H1 (cell line): ENCODE data around the gene SMYD3. TPM values are rescaled to one million over a fixed set of nuclear protein-coding genes. Genes with fewer than 3 reads are reported as not detected.

Source experiments
- NANOG ChIP-seq: IDR thresholded peaks from 2 replicates; pipeline ENCODE4 v1.6.1; 2011; ENCODE audit warnings: low read length, low read depth, mild to moderate bottlenecking, inconsistent platforms; ENCODE audit not compliant: insufficient read depth, poor library complexity, severe bottlenecking
- SIN3A ChIP-seq, 2 experiments: IDR thresholded peaks in 1 of 2; conservative IDR thresholded peaks in 1 of 2; 2 replicates each; pipeline ENCODE4 v1.6.1; 2011 to 2012; ENCODE audit warnings: low read length in 2 of 2, improper control_type of control experiment in 1 of 2, low read depth in 1 of 2, mild to moderate bottlenecking in 1 of 2
- YY1 ChIP-seq: IDR thresholded peaks from 2 replicates; pipeline ENCODE4 v1.6.1; 2011; ENCODE audit warnings: low read depth, mild to moderate bottlenecking, low read length
- polyA plus RNA-seq, 7 experiments: library from polyadenylated mRNA; depleted of rRNA in 3 of 7; stranded (reverse) in 5 of 7; unstranded in 2 of 7; fragments of >200 nt in 5 of 7; fragments of 200-250 nt in 2 of 7; gene quantifications; 1 replicate in 5 of 7; 2 replicates in 1 of 7; 4 replicates in 1 of 7; pipeline versions ENCODE4 v1.2.1 to v1.2.3, GENCODE V29; 2011 to 2013; ENCODE audit warnings: missing spikeins in 2 of 7, mixed read lengths in 2 of 7
- total RNA-seq: library from RNA; stranded (reverse); fragmentation: NEBNext Ultra II Directional; extraction: Animal tissue kit (Norgen Biotek cat#: 25700); gene quantifications from 2 replicates; pipeline ENCODE4 v1.2.1, GENCODE V29; 2021
- TF ChIP-seq, protein P1 (sequence below): fragments of 300-600 bp; sonication (generic); IDR thresholded peaks from 2 replicates; pipeline ENCODE4 v1.7.1; 2012; ENCODE audit warnings: low read length, moderate library complexity, mild to moderate bottlenecking, inconsistent platforms; ENCODE audit not compliant: insufficient replicate concordance
- TF ChIP-seq, protein P2 (sequence below), 3 experiments: IDR thresholded peaks; 1 replicate in 2 of 3; 2 replicates in 1 of 3; pipeline versions ENCODE4 v1.5.1 to v1.6.1; 2011; ENCODE audit warnings: low read length in 3 of 3, mild to moderate bottlenecking in 3 of 3, inconsistent platforms in 2 of 3, low read depth in 1 of 3, moderate library complexity in 1 of 3; ENCODE audit not compliant: insufficient read depth in 1 of 3; ENCODE audit errors: control extremely low read depth in 1 of 3

SMYD3 gene
- total and polyA plus RNA-seq, 2 of the 8 experiments (the other 6 are each of a cell fraction or from before 2014, with no cell fraction given) = 17.3 to 25.4 TPM

DNA sequence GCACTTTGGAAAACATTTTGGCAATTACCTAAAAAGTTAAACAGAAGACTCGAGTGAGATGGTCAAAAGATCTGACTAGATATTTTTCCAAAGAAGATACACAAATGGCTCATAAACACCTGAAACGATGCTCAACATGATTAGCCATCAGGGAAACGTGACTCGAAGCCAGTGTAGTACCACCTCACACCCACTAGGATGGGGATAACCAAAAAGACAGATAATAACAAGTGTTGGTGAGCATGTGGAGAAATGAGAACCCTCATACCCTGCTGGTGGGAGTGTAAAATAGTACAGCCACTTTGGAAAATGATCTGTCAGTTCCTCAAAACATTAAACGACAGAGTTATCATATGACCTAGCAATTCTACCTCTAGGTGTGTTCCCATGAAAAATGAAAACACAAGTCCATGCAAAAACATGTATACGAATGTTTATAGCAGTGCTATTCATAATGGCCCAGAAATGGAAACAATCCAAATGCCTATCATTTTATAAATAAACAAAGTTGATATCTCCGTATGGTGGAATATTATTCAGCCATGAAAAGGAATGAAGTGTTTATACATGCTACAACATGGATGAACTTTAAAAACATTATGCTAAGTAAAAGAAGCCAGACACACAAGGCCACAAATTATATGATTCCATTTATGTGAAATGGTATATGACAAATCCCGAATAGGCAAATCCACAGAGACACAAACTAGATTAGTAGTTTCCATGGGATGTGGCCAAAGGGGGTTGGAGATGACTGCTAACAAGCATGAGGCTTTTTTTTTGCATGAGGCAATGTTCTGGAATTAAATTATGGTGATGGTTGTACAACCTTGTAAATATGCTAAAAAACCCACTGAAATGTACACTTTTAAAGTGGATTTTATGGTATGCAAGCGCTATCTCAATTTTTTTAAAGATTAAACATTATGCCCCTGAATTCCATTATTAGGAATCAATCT, 727.0 kb downstream of the SMYD3 start (continued):
- TF ChIP-seq, protein P1, sequence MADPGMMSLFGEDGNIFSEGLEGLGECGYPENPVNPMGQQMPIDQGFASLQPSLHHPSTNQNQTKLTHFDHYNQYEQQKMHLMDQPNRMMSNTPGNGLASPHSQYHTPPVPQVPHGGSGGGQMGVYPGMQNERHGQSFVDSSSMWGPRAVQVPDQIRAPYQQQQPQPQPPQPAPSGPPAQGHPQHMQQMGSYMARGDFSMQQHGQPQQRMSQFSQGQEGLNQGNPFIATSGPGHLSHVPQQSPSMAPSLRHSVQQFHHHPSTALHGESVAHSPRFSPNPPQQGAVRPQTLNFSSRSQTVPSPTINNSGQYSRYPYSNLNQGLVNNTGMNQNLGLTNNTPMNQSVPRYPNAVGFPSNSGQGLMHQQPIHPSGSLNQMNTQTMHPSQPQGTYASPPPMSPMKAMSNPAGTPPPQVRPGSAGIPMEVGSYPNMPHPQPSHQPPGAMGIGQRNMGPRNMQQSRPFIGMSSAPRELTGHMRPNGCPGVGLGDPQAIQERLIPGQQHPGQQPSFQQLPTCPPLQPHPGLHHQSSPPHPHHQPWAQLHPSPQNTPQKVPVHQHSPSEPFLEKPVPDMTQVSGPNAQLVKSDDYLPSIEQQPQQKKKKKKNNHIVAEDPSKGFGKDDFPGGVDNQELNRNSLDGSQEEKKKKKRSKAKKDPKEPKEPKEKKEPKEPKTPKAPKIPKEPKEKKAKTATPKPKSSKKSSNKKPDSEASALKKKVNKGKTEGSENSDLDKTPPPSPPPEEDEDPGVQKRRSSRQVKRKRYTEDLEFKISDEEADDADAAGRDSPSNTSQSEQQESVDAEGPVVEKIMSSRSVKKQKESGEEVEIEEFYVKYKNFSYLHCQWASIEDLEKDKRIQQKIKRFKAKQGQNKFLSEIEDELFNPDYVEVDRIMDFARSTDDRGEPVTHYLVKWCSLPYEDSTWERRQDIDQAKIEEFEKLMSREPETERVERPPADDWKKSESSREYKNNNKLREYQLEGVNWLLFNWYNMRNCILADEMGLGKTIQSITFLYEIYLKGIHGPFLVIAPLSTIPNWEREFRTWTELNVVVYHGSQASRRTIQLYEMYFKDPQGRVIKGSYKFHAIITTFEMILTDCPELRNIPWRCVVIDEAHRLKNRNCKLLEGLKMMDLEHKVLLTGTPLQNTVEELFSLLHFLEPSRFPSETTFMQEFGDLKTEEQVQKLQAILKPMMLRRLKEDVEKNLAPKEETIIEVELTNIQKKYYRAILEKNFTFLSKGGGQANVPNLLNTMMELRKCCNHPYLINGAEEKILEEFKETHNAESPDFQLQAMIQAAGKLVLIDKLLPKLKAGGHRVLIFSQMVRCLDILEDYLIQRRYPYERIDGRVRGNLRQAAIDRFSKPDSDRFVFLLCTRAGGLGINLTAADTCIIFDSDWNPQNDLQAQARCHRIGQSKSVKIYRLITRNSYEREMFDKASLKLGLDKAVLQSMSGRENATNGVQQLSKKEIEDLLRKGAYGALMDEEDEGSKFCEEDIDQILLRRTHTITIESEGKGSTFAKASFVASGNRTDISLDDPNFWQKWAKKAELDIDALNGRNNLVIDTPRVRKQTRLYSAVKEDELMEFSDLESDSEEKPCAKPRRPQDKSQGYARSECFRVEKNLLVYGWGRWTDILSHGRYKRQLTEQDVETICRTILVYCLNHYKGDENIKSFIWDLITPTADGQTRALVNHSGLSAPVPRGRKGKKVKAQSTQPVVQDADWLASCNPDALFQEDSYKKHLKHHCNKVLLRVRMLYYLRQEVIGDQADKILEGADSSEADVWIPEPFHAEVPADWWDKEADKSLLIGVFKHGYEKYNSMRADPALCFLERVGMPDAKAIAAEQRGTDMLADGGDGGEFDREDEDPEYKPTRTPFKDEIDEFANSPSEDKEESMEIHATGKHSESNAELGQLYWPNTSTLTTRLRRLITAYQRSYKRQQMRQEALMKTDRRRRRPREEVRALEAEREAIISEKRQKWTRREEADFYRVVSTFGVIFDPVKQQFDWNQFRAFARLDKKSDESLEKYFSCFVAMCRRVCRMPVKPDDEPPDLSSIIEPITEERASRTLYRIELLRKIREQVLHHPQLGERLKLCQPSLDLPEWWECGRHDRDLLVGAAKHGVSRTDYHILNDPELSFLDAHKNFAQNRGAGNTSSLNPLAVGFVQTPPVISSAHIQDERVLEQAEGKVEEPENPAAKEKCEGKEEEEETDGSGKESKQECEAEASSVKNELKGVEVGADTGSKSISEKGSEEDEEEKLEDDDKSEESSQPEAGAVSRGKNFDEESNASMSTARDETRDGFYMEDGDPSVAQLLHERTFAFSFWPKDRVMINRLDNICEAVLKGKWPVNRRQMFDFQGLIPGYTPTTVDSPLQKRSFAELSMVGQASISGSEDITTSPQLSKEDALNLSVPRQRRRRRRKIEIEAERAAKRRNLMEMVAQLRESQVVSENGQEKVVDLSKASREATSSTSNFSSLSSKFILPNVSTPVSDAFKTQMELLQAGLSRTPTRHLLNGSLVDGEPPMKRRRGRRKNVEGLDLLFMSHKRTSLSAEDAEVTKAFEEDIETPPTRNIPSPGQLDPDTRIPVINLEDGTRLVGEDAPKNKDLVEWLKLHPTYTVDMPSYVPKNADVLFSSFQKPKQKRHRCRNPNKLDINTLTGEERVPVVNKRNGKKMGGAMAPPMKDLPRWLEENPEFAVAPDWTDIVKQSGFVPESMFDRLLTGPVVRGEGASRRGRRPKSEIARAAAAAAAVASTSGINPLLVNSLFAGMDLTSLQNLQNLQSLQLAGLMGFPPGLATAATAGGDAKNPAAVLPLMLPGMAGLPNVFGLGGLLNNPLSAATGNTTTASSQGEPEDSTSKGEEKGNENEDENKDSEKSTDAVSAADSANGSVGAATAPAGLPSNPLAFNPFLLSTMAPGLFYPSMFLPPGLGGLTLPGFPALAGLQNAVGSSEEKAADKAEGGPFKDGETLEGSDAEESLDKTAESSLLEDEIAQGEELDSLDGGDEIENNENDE = no peak
- TF ChIP-seq, protein P2, sequence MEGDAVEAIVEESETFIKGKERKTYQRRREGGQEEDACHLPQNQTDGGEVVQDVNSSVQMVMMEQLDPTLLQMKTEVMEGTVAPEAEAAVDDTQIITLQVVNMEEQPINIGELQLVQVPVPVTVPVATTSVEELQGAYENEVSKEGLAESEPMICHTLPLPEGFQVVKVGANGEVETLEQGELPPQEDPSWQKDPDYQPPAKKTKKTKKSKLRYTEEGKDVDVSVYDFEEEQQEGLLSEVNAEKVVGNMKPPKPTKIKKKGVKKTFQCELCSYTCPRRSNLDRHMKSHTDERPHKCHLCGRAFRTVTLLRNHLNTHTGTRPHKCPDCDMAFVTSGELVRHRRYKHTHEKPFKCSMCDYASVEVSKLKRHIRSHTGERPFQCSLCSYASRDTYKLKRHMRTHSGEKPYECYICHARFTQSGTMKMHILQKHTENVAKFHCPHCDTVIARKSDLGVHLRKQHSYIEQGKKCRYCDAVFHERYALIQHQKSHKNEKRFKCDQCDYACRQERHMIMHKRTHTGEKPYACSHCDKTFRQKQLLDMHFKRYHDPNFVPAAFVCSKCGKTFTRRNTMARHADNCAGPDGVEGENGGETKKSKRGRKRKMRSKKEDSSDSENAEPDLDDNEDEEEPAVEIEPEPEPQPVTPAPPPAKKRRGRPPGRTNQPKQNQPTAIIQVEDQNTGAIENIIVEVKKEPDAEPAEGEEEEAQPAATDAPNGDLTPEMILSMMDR (IDR thresholded peaks at IDR 0.05; ENCODE audit: control extremely low read depth in 1 of 3, insufficient read depth in 1 of 3, low read depth in 1 of 3, low read length in 3 of 3) = peak in 1 of 3 experiments; percentile 45; a peak in 1 of 4 replicates
- TF ChIP-seq SIN3A (conservative IDR thresholded peaks at IDR 0.05 in 1 of 2, IDR thresholded peaks at IDR 0.05 in 1 of 2; ENCODE audit: low read depth in 1 of 2, low read length in 2 of 2) (no peak), NANOG (no peak), YY1 (no peak)
